NCI-H1694 (cell line): Measurements from ENCODE around the gene GPD2.
A peak's percentile ranks its signal among the peaks of the same experiment; 100 is the strongest.

Experiments
- DNase-seq: peaks from one replicate; lab custom pipeline; 2025; lab: John Stamatoyannopoulos, UW

The GPD2 gene

DNA sequence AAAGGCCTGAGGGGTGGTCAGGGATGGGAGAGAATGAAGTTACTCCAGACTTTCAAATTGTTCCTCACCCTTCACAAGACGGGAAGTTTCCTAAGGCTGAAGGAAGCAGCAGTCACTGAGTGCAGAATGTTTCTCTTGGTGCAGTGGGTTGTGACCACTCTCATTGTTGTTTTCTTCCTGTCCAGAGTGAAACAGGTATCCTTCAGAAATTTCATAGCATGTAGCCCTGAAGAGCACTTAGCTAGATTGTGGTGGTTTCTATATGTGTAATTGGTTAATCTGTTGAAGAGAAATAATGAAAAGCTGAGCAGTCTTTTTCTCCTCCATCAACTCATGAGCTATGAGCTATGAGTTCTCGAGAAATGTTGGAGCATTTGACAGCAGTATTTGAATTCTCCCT lies 96.8 kb downstream of the GPD2 start:
- no peak for DNase-seq

DNA sequence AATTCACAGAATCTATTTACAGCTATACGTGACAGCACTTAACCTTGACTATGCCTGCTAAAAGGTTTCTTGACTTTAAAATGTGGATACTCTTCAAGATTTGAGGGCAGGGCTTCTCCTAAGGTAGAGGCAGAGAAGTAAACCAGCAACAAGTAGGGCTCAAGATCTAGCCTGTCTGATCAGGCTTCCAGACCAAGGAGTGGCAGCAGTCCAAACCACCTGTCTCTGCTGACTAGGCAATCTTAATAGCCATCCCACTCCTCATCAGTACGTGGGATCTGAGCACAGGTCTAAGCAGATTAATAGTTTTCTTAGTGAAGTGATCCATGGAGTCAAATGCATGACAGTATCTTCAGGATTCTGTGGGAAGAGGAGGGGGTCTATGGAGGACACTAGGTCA lies 100.4 kb downstream of the GPD2 start:
- no peak for DNase-seq

DNA sequence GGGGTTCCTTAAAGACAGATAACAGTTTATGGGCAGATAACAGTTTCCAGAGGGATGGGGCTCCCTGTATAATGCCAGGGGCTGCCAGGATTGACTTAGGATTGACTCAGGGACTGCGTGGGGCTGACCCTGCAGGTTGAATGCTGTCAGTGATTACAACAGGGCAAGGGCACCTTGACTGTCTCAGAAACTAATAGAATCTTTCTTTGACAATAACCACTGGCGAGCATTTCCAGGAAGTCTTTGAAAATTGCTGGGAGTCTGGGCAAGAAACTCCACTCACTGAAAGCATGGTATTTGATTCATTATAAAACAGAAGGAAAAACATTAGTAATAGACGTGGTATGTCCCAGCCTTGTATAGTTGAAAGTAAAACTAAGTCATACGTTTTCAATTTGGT lies 101.0 kb downstream of the GPD2 start:
- DNase-seq = no peak

DNA sequence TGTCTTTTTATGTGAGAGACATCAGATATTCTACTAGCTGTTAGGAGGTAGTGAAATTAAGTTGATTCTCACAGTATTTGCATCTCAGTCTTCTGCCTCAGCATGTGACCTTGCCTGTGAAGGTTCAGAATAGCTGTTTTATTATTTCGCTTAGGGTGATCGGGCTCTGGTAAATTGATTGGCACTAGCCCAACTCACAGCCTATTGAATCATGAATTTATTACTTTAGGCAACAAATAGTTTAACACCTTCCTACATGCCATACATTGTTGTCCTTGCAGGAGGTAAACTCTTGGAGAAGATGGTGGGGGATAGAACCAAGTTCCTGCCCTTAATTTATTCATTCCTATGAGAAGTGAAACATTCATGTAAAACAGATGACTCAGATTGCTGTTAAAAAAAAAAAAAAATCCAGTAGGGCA lies 101.9 kb downstream of the GPD2 start:
- DNase-seq = no peak

DNA sequence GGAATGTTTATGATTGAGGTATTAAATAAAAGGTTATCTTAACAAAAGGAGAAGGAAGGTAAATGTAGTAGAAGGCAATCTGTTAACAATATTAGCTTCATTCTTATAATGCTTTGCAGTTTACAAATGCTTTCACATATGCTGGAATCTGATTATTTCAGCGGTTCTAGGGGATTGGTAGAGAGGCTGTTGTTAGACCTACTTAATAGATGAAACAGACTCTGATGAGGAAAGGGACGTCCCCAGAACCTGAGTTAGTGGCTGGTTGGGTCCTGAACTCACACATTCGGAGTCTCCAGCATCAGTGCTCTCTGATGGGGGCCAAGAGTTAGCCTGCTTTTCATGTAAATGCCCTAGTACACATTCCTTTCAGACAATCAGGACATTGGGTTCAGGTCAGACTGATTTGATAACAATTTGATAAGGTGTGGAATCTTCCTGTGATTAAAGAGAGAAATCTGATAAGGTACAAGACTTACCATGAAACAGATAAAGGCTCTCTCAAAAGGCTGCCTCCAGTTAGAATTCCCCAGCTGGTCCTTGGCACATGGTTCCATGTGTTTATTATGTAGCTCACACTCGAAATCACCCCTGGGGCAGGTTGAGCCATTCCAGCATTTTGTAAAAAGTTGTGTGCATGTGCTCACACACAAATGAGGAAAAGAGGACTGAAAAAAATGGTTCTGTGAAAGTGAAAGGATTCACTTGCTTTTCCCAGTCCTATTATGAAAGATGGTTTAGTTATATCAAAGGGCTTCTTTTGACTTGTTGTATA lies 103.1 kb downstream of the GPD2 start:
- DNase-seq = no peak

DNA sequence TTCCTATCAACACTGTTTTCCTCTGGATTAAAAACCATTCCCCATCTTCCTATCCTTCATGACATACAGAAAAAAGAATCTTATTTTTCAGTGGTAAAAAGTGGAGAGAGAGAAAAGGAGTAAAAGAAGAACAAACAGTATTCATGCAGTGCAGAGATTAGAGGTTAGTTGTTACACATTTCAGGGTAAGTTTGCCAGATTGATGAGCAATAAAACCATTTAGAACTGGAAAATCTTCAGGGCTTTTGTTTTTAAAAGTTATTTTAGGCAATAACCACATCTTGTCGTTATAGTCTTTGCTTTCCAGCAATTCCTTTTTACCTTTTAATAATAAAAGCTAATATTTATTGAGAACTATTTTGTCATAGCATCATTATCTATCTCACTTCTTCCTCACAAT lies 104.5 kb downstream of the GPD2 start:
- no peak for DNase-seq

DNA sequence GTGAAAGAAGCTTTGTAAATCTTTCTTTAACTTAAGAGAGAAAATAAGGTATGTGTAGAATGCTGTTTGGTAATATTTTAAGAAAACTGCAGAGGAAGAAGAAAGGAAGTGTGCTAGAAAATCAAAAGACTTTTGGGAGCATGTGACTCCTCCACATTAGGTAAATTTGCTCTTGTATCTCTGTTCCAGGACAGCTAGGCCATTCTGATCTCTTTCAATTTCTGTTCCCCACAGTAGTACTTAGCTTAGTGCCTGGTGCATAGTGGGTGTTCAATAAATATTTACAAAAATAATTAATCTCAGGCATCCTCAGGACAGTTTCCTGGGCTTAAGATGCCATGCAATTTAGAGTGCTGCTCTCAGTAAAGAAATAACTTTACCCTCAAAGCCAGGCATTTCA lies 105.0 kb downstream of the GPD2 start:
- no peak for DNase-seq

DNA sequence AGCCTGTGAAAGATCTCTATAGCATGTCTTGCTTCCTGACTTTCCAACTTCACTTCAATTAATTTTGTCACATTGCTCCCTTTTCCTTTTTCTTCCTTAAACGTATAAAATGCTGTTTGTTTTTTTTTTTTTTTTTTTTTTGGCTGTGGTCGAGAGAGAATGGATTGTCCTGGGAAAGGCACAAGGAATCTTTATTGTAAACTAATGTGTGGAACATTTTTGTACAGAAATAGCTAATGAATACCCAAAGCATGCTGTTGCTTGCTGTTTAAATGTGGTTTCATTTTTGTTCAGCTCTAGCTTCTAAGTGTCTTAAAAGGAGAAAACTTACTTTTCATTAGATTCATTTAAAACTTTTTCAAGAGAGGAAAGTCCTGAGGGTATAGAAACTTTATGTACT lies 105.5 kb downstream of the GPD2 start:
- no peak for DNase-seq

DNA sequence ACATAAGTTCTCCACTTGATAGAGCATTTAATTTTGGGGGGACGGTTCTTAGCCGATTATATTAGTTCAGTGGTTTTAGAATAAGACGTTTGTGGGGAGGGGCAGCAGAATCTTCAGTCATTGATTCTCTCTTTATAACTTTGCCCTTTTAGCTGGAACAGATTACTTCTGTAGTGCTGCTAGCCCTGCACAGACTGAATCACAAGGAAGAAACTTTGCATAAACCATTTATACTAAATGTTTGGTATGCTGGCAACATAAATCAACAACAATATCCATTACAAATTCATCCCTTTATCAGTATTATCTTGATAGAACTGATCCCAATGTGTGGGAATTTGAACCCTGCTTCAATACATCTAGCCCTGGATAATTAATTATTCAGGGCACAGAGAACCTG lies 112.2 kb downstream of the GPD2 start:
- DNase-seq = no peak

DNA sequence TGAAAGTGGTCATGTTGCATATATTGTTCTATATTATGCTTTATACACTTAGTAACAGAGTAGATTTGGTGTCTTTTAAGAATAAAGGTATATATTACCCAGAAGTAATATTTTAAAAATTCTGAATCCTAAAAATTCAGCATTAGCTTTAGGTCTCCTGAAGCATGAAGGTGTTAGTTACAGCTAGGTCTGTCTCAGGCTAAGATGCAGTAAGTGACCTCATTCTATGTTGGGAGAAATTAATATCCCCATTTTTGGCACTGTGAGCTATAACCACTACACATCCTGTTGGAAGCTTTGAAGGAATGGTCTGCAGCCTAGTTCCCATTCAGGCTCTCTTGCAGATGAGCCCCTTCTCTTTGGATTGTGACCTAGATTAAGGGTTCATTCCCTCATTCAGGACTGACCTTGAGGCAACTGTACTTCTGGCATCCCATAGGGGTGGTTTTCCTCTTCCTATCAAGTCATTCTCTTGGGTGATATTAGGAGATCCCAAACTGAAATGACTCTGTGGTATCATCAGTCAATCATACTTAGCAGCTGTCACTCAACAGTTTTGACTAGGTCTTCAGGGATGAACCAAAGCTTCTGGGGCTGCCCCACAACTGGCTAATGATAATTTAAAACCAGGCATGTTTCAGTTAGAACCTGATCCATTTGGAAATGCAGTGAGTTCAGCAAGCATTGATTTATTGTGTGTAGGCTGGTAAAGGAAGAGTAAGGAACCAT lies 117.7 kb downstream of the GPD2 start:
- DNase-seq = no peak

DNA sequence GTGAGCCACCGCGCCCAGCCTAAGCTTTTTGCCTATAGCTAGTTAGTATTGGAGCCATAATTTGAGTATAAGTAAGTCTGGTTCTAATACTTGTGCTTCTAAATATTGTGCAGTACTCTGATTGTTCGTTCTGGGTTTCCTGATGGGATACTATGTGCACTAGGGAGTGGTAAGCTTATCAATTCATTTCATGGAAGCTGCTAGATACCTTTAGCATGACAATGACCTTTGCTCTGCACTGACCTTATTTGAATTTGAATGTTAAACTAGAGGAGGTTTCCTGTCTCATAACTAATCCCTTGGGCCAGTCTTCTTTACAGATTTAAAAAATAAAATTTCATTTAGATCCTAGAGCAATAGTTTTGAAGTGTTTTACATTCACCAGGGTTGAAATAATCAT lies 125.1 kb downstream of the GPD2 start:
- DNase-seq = no peak

DNA sequence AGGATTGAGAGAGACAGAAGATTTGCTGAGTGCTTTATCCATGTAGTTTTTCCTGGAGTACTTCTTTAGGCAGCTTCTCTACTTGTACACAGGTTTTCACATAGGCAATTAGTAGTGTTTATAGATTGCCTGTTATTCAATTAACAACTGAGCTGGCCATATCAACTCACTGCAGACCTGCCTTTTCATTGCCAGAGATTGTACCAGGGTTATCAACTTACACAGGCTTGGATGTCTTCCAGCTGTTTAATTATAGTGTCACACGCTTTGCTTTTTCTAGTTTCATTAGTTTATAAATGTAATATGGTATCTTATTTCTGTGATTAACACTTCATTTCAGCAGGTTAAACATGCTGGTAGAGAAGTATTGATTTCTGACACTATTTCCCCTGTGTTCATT lies 125.9 kb downstream of the GPD2 start:
- peak; percentile 47 for DNase-seq

DNA sequence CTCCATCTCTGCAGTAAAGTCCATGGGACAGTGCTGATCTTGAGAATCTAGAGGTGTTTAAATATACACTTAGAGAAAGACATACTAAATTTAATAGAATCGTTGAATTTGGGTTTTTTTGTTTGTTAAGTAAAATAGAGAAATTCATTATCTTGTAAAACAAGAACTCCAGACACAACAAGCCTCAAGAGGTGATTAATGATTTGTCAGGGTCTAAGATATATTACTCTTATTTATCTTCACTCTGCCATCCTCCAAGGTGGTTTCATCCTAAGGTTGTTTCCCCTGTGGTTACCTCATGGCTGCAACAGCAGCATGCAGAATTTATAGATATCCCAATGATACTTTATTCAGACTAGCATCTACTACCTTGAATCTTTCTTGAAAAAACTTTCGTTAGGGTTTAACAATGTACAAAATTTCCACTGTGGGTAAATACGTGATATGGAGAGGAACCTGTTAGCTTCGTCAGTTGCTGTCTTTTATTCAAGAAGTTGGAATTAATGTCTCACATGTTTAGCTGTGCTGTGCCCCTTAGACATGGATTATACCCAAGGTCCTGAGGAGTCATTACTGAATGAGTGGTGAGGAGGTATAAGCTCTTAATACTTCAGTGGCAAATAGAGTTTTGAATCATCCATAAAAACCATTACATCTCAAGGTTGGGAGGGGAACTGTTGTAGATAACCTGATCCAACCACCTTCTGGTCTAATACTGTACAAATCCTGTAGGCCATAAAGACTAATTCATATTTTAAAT lies 128.0 kb downstream of the GPD2 start:
- no peak for DNase-seq

DNA sequence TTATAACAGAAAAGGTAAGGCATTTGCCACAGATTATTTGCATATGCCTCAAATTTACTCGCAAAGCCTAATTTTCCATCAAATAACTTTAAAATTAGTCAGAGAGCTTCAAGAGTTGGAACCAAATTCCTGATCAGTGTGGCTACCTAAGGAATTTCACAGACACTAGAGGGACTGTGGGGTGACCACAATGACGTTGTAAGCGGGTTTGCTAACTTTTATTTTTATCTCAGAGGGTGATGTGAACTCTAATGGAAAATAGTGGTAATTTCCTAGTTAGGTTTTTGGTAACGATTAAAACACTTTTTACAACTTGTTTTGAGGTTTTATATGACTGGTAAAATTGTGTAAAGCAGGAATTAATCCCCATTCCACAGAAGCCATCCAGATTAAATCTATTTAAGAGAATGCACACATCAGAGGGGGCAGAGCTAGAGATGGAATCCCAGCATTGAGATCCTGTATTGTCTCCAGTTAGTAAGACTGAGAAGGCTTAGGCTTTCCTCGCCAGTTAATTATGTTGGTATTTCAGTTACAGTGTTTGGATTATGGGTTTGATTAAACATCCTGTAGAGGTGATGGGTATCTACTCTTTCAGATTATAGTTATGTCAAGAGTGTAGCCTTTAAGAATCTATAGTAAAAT lies 129.0 kb downstream of the GPD2 start:
- DNase-seq = no peak

DNA sequence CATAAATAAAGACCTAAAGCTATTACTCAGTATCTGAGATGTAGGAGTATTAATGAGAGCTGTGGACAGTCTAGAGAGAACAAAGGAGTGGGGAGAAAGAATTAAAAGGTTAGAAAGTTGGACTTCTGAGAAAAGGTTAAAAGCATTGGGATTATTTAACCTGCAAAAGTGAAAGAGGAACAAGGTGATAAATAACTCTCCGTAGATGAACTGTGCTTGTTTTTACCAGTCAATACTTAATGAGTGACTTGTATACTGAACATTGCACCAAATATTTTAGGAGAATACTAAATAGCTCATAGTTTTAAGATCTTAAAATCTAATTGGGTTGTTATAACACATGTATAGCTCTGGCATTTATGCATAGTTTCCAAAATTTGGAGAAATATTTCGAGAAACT lies 137.5 kb downstream of the GPD2 start:
- DNase-seq = no peak

DNA sequence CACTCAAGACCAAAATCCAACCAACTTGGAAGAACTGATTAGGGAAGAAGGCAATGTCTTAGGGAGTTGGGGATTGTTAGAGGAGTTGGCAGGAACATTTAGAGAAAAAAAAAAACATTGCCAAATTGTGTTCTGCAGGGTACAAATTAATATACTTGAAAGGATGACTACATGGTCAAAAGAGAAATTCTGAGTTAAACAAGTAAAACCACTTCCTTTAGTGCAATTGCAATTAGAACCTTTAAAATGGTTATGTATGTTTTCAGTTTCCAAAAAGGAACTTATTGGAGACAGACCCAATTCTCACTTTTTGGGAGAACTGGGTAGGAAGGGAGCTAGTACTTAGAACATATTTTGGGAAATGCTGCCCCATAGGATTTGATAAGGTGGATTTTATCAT lies 137.9 kb downstream of the GPD2 start:
- no peak for DNase-seq

DNA sequence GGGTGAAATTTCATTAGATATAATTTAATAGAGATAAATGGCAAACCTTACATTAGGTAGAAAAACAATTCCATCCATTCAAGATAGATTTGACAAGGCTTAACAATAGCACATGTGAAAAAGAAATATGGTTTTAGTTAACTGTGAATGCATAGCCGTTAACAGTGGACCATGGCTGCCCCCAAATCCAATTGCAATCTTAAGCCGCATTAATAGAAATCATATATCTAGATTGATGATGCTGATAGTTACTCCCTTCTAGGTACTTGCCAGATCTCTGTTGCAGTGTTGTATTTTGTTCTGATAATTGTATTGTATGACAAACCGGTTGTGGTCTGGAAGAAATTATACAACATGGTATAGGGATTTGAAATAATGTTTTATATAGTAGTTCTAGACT lies 139.8 kb downstream of the GPD2 start:
- no peak for DNase-seq

DNA sequence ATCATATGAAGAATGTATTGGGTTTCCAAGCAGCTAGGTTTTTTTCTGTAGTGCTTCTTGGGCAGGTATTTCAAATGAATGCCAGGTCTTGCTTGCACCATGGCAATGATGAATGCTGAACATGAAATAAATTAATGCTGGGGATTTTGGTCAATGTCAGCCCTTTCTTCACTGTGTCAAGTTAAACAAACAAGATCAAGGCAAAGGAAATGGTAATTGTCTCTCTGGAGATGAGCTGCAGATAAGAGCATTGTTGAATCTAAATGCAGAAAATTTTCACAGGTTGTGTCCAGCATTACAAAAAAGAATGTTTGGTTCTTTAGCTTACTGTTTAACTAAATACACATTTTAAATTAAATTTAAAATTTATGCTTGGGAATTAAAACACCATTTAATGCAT lies 144.3 kb downstream of the GPD2 start:
- DNase-seq = no peak

DNA sequence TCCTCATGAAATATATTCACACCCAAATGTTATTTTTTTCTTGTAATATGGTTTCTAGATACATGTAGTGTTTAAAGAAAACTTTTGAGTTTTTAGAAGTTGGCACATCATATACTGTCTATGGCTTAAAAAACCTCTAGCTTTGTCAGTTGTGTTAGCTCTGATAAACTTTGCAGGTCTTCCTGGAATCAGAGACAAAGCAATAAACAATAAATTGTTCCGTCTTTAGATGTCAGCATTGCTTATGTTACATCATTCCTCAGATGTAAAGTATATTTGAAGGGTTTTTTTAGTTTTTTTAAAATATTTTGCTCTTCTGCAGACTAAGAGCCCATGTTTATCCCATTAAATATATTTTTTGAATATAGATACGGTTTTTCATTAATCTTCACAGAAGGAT lies 145.1 kb downstream of the GPD2 start:
- DNase-seq = no peak

DNA sequence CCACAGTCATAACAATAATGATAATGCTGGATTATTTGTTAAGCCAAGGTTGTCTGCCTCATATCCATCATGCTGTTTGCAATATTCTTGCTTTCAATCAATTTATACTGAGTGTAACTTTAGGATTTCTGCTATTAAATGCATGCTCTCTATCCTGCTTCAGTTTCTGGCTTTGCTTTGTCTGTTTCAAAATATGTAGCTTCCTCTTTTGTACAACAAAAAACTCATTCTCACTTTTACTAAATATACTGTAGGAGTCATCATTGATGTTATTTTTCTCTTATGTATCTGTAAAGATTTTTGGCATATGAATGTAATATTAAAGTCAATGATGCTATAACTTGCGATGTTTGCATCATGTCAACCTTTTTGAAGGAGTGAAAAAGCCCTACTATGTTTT lies 149.3 kb downstream of the GPD2 start:
- DNase-seq = no peak

DNA sequence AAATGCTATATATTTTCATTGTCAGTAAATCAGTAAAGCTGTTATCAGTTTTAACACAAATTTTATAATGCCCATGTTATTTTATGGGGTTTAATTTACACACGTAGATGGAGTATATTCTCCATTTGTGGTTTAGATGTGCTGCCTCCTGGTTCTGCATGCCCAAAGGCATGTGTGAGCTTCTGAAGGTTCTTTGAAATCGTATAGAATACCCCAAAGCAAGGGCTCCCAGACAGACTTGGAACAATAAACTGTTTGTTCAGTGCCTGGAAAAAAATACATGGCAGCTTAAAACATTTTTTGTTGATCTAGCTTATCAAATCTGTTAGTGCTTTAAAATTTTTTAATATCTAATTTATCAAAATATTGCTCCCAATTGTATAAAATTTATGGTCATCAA lies 150.4 kb downstream of the GPD2 start:
- DNase-seq = no peak

DNA sequence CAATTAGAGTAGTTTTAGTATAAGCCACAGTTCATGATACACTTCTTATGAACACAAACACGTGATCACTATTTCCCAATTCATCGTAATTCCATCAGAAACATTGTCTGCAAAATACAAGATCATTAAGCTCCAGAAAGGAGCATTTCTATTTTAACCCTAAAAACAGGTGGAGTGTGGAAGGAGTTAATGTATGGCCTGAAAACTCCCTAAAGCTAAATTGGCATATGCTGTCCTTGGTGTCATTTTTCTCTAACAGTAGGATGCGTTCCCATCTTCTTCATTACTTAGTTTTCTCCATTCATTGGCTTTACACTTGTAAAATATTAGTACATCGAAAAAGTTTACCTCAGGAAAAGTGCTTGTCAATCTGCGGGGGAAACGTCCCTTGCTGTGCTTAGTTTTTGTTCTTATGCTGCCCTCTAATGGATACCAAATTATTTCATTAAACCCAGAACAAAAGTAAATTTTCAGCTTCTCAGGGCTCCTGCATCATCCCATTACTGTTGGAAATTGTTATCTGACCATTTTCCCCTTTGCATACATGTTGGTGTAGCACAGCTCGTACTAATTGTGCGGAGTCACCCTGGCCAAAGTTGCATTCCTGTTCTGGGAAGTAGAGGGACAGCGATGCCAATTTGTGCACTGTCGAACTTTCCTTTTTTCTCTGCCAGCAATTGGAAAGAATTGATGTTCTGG lies 153.4 kb downstream of the GPD2 start:
- DNase-seq = peak; percentile 42
